Measurements from ENCODE around the gene MAPK8IP2.
"Not testable (repeated sequence)": the region's sequence is repeated elsewhere in the genome, so short reads cannot be mapped to it uniquely, and the experiment has no call there.

The MAPK8IP2 gene

DNA sequence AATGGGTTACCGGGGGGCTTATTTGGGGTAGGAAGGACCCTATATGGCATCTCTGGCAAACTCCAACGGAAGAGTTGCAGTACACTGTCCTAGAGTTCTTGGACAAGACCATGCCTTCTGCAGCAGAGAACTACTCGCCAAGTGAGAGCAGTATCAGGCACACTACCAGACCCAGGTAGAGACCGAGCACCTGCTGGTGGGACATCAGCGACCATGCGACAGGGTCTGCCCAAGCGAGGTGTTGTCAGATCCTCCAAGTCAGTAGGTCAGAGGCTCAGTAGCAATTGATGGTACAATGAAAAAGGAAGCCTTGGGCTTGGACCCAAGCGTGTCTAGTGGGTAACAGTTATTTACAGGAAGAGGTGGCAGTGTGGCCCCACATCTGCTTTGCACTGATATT is 14.8 kb upstream of the MAPK8IP2 start:
- intact Hi-C loops (cut with DNase I): no loop called here
- DNase-seq: peak in 4 of 10 donors; percentile 2 to 50 (median 16)

GRCh38 chr22:50586416-50586815 is 14.2 kb upstream of the MAPK8IP2 start:
- intact Hi-C loops (cut with DNase I): no loop called here
- DNase-seq: peak in 3 of 10 donors; percentile 9 to 59 (median 20)

GRCh38 chr22:50587407-50587806 is 13.2 kb upstream of the MAPK8IP2 start:
- intact Hi-C loops (cut with DNase I): no loop called here
- peak in 2 of 10 donors; percentile 1 to 29 for DNase-seq

GRCh38 chr22:50595189-50595588 is 5.4 kb upstream of the MAPK8IP2 start:
- intact Hi-C loops (cut with DNase I): no loop called here
- peak in 1 of 10 donors; percentile 7 for DNase-seq

GRCh38 chr22:50597097-50597496 is 3.5 kb upstream of the MAPK8IP2 start:
- DNase-seq: peak in 2 of 10 donors; percentile 6 to 31
- intact Hi-C loops (cut with DNase I): no loop called here

DNA sequence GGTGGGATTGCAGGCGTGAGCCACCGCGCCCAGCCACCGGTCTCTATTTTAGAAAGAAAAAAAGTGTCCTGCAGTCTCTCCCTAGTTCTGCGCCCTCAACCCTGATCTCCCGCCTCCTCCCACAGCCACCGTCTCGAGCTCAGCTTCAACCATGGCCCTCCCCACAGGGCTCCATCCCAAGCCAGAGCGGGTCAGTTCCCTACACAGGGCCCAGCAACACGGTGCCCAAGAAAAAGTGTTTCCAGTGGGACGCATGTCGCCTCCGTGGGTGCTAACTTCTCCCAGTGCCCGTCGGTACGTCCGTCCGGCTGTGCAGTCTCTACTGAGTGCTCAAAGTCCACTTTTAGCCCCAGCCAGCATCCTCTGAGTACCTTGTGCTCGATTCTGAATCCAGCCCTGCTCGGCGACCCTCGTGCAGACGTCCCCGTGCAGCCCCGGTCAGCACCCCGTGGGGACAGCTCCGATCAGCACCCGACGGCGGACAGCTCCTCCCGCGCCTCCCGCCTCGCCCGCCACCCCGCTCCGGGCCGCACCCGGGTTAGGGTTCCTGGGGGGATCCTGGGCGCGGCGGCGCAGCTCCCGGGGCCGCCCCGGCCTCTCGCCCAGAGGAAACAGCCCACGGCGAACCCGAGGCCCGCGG is 657 bp upstream of the MAPK8IP2 start:
- peak in 6 of 10 donors; percentile 38 to 88 (median 72) for DNase-seq
- intact Hi-C loops (cut with DNase I): no loop called here

GRCh38 chr22:50600967-50601668 is 525 bp downstream of the MAPK8IP2 start:
- DNase-seq: peak in 3 of 10 donors; percentile 76 to 83 (median 83)
- intact Hi-C loops (cut with DNase I): no loop called here

DNA sequence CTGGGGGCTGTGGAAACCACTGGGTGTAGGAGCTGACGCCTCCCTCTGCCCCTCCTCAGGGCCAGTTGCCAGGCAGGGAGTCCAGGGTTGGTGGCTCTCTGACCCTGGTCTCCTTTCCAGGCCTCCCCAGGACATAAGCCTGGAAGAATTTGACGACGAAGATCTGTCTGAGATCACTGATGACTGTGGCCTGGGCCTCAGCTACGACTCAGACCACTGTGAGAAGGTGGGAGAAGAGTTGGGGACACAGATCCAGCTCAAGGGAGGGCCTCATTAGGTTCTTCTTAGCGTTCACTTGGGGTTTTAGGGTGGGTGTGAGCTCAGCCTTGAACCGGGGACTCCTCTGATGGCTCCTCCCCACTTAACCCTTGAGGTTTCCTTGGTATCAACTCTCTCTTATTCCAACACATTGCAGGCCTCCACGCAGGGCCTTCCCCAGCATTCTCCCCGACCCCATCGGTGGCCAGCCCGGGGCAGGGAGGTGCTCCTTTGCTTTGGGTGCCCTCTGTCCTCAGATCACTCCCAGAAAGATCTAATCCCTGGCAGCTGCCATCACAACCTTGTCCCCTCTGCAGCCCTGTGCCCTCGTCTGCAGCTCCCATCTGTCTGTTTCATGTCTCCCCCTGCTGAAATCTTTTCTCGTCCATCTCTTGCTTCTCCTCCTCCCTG is 1.2 kb downstream of the MAPK8IP2 start:
- intact Hi-C loops (cut with DNase I): no loop called here
- peak in 3 of 10 donors; percentile 15 to 59 (median 56) for DNase-seq

DNA sequence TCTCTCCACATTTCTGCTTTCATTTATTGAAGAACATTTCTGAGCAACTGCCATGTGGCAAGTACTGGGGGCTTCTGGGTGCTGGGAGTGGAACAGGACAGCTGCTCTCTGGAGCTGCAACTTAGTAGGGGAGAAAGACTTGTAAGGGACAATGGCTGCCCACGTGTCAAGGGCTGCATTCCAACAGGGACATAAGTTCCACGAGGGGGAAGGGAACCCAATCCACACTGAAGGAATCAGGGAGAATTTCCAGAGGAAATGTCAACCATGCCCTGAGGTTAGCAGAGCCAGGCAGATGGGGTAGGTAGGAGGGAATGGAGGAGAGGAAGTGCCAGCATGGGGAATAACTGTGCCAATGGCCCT is 1.7 kb downstream of the MAPK8IP2 start:
- peak in 3 of 10 donors; percentile 55 to 62 (median 61) for DNase-seq
- intact Hi-C loops (cut with DNase I): no loop called here

DNA sequence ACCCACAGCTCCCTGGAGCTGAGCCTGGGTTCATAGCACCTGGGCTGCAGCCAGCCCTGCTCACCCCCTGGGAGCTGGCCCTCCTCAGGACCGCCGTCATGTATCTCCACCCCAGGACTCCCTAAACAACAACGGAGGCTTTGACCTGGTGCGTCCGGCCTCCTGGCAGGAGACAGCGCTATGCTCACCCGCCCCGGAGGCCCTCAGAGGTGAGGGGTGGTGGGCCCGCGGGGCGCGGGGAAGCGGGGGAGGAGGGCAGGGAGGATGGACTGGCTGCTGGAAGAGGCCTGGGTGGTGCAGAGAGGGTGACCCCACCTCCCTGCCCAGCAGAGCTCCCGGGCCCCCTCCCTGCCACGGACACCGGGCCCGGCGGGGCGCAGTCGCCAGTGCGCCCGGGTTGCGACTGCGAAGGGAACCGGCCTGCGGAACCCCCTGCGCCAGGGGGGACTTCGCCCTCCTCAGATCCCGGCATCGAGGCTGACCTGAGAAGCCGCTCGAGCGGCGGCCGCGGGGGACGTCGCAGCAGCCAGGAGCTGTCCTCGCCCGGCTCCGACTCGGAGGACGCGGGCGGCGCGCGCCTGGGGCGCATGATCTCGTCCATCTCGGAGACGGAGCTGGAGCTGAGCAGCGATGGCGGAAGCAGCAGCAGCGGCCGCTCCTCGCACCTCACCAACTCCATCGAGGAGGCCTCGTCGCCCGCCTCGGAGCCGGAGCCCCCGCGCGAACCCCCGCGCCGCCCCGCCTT is 3.1 kb downstream of the MAPK8IP2 start:
- intact Hi-C loops (cut with DNase I): no loop called here
- peak in 3 of 10 donors; percentile 68 to 77 (median 73) for DNase-seq

DNA sequence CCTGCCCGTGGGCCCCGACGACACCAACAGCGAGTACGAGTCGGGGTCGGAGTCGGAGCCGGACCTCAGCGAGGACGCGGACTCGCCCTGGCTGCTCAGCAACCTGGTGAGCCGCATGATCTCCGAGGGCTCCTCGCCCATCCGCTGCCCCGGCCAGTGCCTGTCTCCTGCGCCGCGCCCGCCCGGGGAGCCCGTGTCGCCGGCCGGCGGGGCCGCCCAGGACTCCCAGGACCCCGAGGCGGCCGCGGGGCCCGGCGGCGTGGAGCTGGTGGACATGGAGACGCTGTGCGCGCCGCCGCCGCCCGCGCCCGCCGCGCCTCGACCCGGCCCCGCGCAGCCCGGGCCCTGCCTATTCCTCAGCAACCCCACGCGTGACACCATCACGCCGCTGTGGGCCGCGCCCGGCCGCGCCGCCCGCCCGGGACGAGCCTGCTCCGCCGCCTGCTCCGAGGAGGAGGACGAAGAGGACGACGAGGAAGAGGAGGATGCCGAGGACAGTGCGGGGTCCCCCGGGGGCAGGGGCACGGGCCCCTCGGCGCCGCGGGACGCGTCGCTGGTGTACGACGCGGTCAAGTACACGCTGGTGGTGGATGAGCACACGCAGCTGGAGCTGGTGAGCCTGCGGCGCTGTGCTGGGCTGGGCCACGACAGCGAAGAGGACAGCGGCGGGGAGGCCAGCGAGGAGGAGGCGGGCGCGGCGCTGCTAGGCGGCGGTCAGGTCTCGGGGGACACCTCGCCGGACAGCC is 3.8 kb downstream of the MAPK8IP2 start:
- peak in 2 of 10 donors; percentile 37 to 84 for DNase-seq
- intact Hi-C loops (cut with DNase I): no loop called here

DNA sequence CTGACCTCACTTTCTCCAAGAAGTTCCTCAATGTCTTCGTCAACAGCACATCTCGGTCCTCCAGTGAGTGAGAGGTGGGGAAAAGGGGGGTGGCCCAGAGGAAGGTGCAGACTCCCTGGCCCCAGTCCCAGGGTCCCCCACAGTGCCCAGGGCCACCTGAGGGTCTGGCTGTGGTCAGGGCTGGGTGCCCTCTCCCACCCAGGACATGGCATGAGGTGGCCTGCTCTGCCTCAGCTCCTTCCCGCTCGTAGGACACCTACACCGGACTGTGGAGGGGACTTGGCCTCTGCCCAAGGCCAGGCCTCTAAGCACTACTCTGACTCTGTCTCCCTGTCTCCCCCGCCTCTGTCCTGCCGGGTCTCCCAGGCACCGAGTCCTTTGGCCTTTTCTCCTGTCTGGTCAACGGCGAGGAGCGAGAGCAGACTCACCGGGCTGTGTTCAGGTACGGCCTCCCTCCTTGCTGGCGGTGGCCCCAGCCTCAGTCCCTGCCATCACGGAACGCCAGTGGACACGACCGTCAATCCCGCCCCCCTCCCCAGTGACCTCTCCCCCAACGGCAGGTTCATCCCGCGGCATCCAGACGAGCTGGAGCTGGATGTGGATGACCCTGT is 4.5 kb downstream of the MAPK8IP2 start:
- intact Hi-C loops (cut with DNase I): no loop called here
- DNase-seq: peak in 3 of 10 donors; percentile 41 to 80 (median 72)

GRCh38 chr22:50605613-50606074 is 5.1 kb downstream of the MAPK8IP2 start:
- peak in 2 of 10 donors; percentile 26 to 64 for DNase-seq
- intact Hi-C loops (cut with DNase I): no loop called here

DNA sequence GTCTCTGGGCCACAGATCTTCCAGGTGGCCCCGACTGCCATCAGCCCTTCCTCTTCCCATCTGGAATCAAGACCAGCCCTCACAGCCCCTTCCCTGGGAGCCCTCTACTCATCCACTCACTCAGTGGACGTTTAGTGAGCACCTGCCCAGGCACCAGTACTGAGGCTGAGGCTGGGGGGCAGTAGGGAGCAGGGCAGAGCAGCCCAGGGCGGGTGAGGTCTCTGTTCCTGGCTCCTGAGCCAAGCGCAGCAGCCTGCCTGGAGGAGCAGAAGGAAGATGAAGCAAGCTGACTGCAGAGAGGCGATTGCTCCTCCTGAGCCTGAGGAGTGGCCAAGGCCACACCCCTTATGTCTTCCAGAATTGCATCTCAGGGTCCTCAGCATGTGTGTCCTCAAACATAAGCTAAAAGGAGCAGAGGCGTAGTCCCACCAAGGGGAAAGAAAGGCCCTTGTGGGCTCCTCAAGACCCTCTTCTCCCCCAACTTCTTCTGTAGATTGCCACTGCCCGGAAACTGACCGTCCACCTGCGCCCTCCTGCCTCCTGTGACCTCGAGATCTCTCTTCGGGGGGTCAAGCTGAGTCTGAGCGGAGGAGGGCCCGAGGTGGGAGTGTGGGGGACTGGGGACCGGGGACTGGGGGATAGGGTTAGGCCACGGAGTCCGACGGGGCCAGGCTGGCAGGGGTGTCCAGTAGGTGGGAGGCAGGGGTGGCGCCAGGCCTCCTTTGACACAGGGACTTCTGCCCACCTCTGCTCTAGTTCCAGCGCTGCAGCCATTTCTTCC is 5.8 kb downstream of the MAPK8IP2 start:
- peak in 3 of 10 donors; percentile 40 to 85 (median 67) for DNase-seq
- intact Hi-C loops (cut with DNase I): no loop called here

- peak in 3 of 10 donors; percentile 69 to 81 (median 75) for DNase-seq
- intact Hi-C loops (cut with DNase I): no loop called here
Observed at GRCh38 chr22:50606946-50607658, 6.5 kb downstream of the MAPK8IP2 start.

GRCh38 chr22:50607659-50608020 is 7.0 kb downstream of the MAPK8IP2 start:
- DNase-seq: peak in 3 of 10 donors; percentile 28 to 63 (median 41)
- intact Hi-C loops (cut with DNase I): no loop called here

GRCh38 chr22:50608058-50608840 is 7.7 kb downstream of the MAPK8IP2 start:
- DNase-seq: peak in 3 of 10 donors; percentile 6 to 67 (median 36)
- intact Hi-C loops (cut with DNase I): not testable (repeated sequence)

Measured in posterior cingulate gyrus (tissue), 11 donors.